NCI-H524 treated with DMSO at 0.1 percent for 48 hours (cell line): Measurements from ENCODE around the gene TBC1D24.

ENCODE experiments used
- DNase-seq: peaks from one replicate; lab custom pipeline; 2025; lab: John Stamatoyannopoulos, UW

Gene TBC1D24

DNA sequence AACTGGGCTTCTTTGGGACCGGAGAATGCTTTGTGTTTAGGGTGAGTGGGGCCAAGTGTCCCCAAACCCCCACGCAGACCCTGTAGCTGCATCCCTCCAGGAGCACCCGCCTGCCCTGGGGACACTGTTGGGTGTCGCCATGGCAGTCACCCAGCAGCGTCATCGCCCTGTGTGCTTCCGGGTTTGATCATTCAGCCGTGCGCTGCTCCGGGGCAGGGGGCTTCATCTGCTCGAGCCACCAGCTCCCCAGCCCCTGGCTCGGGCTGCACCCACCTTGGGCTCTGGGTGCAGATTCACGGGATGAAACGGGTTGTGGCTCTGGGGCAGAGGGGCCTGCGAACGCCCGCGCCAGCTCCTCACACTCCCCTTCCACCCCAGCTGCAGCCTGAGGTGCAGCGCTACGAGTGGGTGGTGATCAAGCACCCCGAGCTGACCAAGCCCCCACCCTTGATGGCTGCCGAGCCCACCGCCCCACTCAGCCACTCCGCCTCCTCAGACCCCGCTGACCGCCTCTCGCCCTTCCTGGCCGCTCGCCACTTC, 25.0 kb downstream of the TBC1D24 start:
- DNase-seq: no peak

DNA sequence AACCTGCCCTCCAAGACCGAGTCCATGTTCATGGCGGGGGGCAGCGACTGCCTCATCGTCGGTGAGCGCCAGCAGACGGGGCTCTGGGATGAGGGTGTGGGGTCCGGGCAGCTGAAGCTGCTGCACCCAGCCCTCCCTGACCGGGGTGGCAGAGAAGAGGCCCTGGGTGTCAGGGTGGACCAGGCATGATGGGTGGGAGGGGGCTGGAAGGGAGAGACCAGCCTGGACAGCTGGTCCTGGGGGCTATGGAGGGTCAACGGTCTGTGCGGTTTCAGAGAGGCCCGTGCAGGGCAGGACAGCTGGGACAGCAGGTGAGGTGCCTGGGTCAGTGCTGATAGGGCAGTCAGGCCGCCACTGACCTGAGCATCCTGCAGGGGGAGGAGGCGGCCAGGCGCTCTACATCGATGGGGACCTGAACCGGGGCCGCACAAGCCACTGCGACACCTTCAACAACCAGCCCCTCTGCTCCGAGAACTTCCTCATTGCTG, 25.5 kb downstream of the TBC1D24 start:
- no peak for DNase-seq

DNA sequence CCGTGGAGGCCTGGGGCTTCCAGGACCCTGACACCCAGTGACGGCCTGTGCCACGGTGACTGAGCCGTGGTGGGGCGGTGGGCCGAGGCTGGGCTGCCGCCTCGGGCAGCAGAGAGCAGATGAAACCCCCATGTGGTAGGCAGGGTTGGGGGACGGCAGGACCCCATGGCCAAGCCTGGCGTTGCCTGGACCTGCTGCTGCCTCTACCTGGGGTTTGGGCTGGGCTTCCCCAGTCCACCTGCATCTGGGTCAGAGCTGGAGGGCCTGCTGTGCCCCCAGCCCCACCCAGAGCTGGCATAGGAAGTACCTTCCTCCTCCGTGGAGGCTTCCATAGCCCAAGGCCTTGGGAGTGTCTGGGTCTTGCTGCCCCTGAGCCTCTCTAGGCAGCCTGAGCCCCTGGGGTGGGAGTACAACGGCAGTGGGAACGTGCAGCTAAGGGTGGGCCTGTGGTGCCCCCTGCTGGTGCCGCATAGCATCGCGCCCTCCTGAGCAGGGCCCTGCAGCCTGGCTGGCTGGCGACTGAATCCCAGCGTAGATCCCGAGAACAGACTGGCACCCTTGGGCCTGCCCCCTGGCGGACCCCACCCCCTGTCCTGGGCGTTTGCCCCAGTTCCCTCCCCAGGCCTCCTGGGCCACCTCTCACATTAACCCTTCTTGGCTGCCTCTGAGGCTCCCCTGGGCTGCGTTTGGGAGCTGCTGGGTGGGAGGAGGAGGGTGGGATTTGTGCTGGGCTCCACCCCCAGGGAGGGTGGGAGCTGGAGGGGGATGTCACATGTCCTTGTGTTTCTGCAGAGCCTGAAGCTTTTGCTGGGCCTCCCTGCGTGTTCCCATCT, 26.2 kb downstream of the TBC1D24 start:
- peak; percentile 38 for DNase-seq

DNA sequence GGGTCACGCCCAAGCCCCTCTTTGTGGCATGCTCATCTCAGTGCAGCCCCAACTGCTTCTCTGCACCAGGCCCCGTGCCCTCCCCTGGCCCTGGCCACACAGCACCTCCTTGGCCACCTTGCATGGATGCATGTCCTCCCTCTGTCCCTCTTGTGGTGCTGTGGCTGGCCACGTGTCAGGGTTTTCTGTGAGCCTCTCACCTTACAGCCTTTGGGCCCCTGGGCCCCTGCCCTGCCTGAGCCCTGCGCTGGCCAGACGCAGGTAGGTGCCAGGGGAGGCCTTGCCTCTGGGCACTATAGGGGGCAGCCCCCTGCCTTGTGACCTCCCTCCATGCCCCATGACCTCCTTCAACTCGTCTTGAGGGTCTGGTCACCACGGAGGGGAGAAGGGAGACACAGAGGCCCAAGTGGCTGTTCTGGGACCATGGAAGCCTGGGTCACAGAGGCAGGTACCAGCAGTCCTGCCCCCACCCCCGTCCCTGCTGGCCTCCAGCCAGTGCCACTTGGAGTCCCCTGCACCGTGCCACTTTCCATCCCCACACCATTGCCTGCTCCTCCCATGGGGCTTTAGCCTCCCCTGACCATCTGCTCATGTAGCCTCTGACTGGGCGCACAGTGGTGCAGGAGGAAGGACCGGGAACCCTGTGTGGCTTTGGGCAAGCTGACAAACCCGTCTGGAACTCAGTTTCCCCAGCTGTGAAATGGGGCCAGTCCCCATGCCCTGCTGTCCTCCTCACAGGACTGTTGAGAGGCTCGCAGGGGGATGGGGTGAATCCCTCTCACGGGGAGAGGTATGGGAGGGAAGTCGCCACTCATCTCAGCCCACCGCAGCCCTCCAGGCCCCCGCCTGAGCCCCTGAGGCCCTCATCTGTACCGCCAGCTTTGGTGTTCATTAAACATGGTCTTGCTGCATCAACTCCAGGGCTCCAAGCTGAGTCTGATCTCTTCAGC, 27.3 kb downstream of the TBC1D24 start:
- no peak for DNase-seq

DNA sequence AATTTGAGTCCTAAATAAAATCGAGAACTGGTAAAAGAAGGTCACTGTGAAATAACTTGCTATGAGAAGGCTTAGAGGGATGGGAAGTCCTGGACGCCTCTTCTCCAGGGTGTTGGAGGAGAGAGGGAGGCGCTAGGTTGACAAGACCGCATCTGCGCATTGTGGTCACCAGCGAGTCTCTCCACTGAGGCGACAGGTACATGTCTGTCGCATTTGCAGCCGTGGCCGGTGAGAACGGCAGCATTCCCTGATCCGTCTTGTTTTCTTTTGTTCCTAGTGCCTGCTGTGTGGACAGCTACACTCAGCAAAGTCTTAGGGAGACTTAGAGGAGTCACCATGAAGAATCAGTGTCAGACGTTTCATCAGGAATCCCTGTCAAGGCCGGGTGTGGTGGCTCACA, 30.8 kb downstream of the TBC1D24 start:
- DNase-seq: no peak

DNA sequence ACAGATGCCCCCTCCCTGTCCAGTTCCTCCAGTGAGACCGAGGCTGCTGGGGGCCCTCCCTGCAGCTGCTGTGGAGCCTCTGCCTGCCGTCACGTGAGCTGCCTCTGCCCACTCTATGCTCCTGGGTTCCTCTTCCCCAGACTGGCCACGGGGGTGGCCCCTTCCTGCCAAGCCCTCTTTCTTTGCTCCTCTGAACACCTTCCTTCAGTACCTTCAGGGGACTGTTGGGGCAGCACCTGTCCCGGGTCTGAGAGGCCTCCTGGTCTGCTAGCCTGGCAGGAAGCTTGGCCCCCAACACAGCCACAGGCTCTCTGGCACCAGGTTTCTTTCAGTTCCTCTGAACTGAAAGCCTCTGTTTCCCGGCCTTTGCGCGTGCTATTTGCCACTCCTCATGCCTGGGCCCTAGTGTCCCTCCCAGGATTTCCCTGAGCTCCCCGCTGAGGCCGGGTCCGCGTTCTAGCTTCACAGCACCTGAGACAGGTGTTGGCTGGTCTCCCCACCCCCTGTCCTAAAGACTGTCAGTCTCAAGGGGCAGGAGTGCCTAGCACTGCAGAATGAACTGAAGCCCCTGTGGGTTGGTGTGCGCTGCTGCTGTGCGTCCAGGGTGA, 32.2 kb downstream of the TBC1D24 start:
- no peak for DNase-seq

DNA sequence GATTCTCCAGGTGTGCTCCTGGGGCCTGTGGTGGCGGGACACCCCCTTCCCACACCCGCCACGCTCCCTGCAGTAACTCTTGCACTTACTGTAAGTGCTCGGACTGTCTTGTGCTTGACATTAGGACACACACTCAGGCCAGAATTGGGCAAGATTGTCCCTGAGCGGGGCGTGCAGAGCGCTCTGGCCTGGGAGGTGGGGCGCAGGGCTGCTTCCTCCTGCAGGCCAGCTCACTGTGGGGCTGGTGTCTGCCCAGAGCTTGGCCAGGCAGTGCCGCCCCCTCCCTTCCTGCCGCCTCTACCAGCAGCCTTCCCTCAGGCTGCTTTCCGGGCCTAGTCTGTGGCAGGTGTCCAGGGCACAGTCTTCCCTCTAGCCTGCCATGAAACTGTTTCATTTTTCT, 32.7 kb downstream of the TBC1D24 start:
- DNase-seq: no peak

DNA sequence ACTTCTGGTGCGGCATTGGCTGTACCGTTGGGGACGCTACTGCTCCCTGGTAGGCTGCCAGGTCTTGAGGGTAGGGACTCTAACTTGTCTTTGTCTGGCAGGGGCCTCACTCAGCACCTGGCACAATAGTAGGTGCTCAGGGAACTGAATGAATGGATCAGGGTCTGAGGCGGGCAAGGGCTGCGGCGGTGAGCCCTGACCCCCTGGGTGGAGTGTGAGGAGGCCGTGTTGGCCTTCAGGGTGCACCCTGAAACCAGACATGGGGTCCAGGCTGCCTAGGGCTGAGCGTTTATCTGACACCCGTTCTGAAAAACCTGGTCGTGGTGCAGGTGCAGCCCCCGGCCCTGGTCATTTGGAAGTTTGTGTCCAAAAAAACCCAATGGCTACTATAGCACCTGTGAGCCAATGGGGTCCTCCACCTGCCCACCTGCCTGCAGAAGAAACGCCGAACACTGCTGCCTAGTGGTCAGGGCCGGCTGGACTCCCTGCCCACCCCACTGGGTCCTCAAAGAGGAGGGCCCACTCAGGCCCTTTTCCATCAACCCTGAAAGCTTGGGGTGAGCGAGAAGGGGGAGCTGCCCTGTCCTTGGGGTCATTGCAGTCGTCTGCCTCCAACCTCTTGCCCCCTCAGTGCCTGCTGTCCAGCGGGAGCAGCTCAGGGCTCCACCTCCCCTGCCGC, 33.9 kb downstream of the TBC1D24 start:
- DNase-seq: no peak

DNA sequence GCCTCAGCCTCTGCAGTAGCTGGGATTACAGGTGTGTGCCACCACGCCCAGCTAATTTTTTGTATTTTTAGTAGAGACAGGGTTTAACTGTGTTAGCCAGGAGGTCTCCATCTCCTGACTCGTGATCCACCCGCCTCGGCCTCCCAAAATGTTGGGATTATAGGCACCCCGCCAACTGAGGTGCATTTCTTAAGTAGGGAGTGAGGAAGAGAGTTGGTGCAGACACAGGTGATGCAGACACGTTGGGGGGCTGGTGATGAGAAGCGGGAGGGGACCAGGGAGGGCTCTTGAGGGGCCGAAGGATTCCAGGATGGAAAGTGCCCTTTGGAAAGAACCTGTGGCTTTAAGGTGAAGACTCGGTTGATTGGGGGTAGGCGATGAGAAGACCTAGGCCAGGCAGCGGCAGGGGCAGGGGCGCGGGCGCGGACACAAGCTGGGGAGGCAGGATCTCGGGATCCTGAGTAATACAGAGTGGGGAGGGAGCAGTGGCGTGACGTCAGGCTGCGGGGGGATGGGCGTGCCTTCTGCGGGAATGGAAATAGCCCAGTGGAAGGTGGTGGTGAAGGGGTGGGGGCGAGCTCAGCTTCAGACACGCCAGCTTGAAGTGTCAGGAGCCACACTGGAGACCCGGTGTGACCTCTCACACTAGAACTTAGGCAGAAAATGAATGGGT, 36.3 kb downstream of the TBC1D24 start:
- no peak for DNase-seq

DNA sequence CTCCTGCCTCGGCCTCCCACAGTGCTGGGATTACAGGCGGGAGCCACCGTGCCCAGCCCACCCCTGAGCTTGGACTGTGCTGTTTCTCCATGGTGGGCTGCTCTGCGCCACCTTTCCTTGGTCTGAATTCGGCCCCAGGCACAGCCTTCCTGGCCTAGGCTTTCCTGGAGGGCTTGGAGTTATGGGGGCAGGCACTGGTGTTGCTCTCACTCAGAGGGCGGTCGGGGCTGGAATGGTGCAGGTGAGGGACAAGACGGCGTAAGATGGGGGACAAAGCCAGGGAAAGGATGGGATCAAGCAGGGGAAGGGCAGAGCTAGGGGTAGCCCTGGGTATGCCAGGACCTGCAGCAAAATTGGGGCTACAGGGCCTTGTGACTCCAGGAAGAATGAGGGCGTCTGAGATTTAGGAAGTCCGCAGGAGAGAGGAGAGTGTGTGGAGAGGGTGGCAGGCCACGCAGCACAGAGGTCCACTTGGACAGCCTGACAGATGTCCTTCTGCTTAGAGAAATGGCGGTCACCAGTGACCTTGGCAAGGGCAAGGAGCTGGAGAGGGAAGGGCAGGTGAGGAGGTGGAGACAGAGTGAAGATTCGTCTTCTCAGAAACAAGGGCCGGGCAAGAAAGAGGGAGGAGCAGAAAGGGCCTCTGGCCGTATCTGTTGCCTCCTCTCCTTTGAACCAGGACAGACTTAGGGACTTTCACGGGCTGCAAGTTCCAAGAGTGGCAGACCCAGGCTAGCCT, 37.2 kb downstream of the TBC1D24 start:
- DNase-seq: no peak

DNA sequence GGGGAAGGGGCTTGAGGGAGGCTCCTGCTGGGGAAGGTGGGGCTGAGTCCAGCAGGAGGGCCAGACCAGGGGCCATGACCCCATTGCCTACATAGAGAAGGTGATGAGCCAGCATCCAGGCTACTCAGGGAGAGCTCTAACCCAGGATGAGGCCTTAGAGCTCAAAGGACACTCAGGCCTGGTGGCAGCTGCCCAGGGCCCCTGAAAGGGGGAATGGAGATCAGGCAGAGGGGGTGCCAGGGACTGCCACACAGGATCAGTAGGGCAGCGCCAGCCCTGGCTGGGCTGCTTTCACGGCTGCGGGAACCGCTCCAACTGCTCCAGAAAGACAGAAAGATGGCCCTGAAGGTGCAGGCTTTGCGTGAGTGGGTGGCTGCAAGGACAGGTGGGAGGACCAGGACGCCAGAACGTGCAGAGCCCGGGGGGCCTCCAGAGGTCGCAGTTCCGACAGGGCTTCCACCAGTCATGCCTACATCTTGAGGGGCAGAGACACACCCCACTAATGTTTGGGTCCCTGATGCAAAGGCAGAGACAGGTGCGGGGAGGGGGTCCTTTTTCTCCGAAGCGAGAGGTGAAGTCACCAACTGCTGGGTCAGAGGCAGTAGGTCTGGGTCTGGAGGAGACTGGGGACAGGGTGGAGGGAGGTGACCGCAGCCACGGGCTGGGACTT, 37.9 kb downstream of the TBC1D24 start:
- no peak for DNase-seq

DNA sequence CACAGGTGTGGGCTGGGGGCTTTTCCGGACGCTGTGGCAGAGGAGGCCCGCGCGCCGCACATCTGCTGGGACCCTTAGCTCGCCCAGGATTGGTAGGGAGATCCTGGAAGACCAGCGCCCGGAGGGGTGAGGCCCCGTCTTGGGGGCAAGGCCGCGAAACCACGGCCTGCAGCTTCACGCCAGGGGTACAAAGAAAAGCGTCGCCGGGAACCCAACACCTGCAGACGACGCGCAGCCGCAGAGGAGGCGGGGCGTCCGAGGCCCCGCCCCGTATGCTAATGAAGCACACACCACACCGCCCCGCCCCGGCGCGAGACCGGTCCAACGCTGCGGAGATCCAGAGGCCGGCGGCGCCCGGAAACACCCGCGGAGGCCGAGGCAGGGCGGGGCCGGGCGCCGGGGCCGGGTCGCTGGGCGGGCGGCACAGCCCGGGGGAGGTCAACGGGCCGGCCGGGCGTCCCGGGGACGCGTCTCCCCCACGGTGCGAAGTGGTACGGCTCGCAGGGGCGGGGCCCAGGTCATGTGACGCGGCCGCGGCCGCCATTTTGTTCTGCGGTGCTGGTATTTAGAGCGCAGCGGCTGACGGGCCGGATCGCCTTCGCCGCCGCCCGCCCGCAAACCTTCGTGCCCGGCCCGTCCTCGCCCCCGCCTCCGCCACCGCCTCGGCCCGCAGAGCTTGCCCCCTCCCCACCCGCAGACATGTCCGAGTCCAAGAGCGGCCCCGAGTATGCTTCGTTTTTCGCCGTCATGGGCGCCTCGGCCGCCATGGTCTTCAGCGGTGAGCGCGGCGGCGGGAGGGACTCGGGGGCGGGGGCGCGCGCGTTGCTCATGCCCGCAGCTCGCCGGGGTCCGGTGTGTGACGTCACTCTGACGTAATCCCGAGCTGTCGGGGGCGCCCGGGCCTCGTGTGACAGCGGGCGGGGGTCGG, 38.7 kb downstream of the TBC1D24 start, which contains the start of gene ATP6V0C:
Gene ATP6V0C, plus strand, starts transcription at position 548 of the 928 bp plus-strand sequence. Its CDS starts 152 bp downstream, at position 700.
- peak; percentile 69 for DNase-seq

DNA sequence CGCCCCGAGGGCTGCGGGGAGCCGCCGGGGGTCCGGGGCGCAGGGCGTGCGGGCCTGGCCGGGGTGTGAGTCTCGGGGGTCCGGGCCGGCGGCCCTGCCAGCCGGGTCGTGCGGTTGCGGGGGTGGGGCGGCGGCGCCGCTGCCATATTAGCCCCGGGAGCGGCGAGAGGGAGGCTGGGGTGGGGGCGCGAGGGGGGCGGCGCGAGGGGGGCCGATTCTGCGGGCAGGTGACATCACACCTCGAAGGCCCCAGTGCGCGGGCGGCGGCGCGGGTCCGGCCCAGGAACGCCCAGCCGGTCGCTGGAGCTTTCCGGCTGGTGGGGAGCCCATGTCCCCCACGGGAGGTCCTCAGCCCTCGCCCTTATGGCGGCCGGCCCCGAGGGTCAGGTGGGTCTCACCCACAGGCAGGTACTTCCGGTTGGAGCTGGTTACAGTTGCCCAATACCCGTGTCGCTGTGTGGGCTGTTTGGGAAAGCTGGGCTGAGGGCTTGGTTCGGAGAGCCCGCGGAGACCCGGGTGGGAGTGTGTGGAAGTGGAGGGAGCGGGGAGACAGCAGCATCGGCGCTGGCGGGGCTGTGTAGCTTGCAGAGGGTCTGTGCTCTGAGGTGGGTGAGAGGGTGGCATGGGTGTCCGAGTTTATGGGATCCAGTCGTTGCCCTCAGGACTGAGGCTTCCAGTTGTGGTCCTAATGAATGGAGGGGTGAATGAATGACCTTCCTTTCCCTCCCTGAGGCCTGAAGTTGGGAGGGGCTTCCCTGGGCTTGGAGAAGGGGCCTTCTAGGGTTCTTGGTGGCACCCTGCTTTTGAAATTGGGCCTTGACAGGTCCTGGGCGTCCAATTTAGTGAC, 39.6 kb downstream of the TBC1D24 start:
- DNase-seq: no peak

DNA sequence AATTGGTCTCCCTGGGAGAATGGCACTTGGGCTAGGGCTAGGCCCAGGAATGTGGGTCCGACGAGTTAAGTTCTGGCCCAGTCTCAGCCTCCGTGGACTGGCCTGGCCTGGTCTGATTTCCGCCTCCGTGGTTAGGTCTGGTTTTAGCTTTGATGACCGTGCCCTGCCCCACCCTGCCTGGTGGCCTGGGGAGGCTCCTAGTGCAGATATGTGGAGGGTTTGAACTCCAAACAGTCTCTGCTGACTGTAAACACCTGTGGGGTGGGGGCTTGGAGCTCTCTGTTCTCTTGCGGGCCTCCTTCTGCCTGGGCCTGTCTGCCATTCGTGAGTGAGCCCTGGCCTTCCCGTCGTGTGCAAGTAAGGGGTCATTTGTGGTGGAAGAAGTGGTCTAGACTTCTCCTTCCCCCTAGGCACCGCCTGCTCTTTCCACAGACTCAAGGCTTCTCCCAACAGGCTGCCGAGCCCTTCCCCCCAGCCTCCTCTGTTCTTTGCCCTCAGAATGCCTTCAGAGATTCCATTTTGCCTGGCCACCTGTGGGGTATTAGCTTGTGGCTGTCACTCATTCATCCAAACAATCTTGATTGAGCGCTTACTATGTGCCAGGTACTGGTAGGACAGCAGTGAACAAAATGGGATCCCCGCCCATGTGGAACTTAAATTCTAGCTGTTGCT, 40.4 kb downstream of the TBC1D24 start:
- no peak for DNase-seq

DNA sequence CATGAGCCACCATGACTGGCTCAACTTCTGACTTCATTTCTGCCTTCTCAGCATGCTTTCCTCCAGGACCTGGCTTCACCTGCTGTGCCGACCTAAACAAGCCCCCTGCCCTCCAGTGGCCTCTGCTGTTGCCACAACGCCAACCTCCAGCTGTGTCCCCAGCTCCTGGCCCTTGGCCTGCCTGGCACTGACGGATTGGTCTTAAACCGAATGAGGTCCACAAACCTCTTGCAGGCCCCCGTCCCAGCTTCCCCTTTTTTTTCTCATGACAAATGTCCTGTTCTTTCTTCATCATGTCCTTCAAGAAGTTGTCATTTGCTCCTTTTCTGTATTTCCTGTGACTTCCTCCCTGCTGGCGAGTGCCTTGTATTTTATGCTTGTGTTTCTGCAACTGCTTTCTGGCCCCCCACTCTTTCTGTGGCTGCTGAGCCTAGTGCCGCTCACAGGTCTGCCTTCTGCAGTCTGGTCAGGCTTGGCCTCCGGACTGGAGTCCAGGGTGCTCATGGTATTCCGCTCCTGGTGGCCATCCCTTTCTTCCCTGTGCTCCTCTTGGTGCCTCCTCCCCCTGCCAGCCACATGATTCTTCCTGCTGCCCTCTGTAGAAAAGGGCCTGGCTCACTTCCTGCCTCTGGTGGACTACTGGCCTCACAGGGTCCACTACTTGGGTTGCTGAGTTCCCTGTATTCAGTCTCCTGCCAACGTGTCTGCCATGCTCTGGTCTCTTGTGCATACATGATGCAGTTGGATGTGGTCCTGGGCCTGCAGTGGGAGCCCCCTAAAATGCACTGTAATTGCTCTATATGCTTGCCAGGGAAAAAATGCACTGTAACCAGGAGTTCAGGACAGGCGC, 41.7 kb downstream of the TBC1D24 start:
- no peak for DNase-seq
